ENCODE data around the gene PITPNM3.

The PITPNM3 gene

GRCh38 chr17:6502142-6502541 is 54.2 kb downstream of the PITPNM3 start:
- DNase-seq (ENCODE audit: low read depth) = no peak

GRCh38 chr17:6501359-6501758 is 55.0 kb downstream of the PITPNM3 start:
- no peak for TF ChIP-seq CTCF (conservative IDR thresholded peaks at IDR 0.05; ENCODE audit: low read length)
- no peak for DNase-seq (ENCODE audit: low read depth)
- H3K4me3 ChIP-seq (ENCODE audit: low read length) = no peak overlapping the region

More at GRCh38 chr17:6502142-6502541, 54.2 kb downstream of the PITPNM3 start:
- no peak overlapping the region for H3K4me3 ChIP-seq (ENCODE audit: low read length)
- no peak for TF ChIP-seq CTCF (conservative IDR thresholded peaks at IDR 0.05; ENCODE audit: low read length)

- TF ChIP-seq CTCF (conservative IDR thresholded peaks at IDR 0.05; ENCODE audit: low read length) = no peak
Observed at GRCh38 chr17:6498901-6499540, 57.3 kb downstream of the PITPNM3 start.

GRCh38 chr17:6498356-6498755 is 58.0 kb downstream of the PITPNM3 start:
- TF ChIP-seq CTCF (conservative IDR thresholded peaks at IDR 0.05; ENCODE audit: low read length) = no peak
- H3K4me3 ChIP-seq (ENCODE audit: low read length) = no peak overlapping the region
- DNase-seq (ENCODE audit: low read depth) = no peak

More at GRCh38 chr17:6498901-6499540, 57.3 kb downstream of the PITPNM3 start:
- H3K4me3 ChIP-seq (ENCODE audit: low read length) = no peak overlapping the region
- no peak for DNase-seq (ENCODE audit: low read depth)

GRCh38 chr17:6497496-6498221 is 58.7 kb downstream of the PITPNM3 start:
- DNase-seq (ENCODE audit: low read depth) = no peak
- no peak overlapping the region for H3K4me3 ChIP-seq (ENCODE audit: low read length)
- TF ChIP-seq CTCF (conservative IDR thresholded peaks at IDR 0.05; ENCODE audit: low read length) = no peak

GRCh38 chr17:6496640-6497441 is 59.5 kb downstream of the PITPNM3 start:
- no peak overlapping the region for H3K4me3 ChIP-seq (ENCODE audit: low read length)
- no peak for TF ChIP-seq CTCF (conservative IDR thresholded peaks at IDR 0.05; ENCODE audit: low read length)
- no peak for DNase-seq (ENCODE audit: low read depth)
